ENCODE results near the gene CA4.

DNA sequence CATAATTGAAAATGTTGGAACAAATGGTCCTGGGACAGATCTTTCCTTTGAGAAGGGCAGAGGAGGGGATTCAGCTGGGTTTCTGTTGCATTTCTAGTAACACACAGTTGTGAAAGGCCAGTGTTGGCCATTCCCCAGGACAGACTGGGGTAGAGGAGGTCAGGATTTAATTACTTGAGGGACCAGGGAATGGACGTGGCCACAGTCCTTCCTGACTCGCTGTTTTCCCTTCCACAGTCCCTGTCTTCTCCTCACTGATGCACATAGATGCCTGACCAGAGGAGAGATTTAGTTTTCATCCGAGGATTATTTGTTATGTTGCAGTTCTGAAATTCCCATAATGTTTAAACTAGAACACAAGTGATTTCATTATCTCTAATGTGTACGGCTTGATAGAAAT, 45.8 kb upstream of the CA4 start:
- TF ChIP-seq POLR2A (IDR thresholded peaks at IDR 0.05), result no peak
- TF ChIP-seq, protein P1, sequence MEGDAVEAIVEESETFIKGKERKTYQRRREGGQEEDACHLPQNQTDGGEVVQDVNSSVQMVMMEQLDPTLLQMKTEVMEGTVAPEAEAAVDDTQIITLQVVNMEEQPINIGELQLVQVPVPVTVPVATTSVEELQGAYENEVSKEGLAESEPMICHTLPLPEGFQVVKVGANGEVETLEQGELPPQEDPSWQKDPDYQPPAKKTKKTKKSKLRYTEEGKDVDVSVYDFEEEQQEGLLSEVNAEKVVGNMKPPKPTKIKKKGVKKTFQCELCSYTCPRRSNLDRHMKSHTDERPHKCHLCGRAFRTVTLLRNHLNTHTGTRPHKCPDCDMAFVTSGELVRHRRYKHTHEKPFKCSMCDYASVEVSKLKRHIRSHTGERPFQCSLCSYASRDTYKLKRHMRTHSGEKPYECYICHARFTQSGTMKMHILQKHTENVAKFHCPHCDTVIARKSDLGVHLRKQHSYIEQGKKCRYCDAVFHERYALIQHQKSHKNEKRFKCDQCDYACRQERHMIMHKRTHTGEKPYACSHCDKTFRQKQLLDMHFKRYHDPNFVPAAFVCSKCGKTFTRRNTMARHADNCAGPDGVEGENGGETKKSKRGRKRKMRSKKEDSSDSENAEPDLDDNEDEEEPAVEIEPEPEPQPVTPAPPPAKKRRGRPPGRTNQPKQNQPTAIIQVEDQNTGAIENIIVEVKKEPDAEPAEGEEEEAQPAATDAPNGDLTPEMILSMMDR (IDR thresholded peaks at IDR 0.05), result no peak
